Breast epithelium (tissue), 3 donors: Measurements from ENCODE around the gene STX18.

Experiments used
- POLR2AphosphoS5 ChIP-seq, 3 donors: sonication (generic); formaldehyde crosslinking; IDR thresholded peaks; one replicate each; pipeline ENCODE4 v1.6.1; 2017; ENCODE audit warnings: antibody characterized with exemption in 3 of 3
- TF ChIP-seq, protein P1 (sequence below), 3 donors: fragments of 450-650 bp; IDR thresholded peaks; one replicate each; pipeline ENCODE4 v1.5.1; 2016 to 2017; ENCODE audit warnings: antibody characterized with exemption in 3 of 3, mild to moderate bottlenecking in 3 of 3, moderate library complexity in 3 of 3

DNA sequence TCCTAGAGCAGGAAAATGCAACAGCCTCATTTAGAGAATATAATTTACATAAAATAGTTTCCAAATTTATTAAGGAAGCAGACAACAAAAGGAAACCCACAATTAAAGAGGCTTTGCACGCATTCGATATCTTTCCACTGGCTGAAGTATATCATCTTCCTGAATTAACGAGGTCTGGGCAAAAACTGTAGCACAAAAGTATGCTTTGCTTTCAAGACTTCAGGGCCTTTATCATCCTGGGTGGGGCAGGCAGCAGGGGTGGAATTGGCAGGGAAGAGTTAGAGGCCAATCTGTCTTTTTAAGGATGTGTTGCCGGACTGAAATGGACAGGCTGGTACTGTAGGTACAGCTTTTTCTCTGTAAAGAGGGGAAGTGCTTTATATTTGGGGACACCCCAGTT is 17.0 kb upstream of the STX18 start:
- TF ChIP-seq, protein P1, sequence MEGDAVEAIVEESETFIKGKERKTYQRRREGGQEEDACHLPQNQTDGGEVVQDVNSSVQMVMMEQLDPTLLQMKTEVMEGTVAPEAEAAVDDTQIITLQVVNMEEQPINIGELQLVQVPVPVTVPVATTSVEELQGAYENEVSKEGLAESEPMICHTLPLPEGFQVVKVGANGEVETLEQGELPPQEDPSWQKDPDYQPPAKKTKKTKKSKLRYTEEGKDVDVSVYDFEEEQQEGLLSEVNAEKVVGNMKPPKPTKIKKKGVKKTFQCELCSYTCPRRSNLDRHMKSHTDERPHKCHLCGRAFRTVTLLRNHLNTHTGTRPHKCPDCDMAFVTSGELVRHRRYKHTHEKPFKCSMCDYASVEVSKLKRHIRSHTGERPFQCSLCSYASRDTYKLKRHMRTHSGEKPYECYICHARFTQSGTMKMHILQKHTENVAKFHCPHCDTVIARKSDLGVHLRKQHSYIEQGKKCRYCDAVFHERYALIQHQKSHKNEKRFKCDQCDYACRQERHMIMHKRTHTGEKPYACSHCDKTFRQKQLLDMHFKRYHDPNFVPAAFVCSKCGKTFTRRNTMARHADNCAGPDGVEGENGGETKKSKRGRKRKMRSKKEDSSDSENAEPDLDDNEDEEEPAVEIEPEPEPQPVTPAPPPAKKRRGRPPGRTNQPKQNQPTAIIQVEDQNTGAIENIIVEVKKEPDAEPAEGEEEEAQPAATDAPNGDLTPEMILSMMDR (IDR thresholded peaks at IDR 0.05) = no peak
- TF ChIP-seq POLR2AphosphoS5 (IDR thresholded peaks at IDR 0.05) = no peak
